GM12891 (cell line): ENCODE results near the gene ZFAND3.

Experiments used
- DNase-seq: peaks from one replicate; pipeline ENCODE4 v3.0.0; 2011; ENCODE audit warnings: low spot score; ENCODE audit not compliant: insufficient read length
- FAIRE-seq: peaks from 2 replicates; lab custom pipeline; 2011; peaks lifted over from hg19 to GRCh38; lab: Jason Lieb, UNC
- PAX5 ChIP-seq: IDR thresholded peaks from 2 replicates; pipeline ENCODE4 v1.6.1; 2011; ENCODE audit warnings: low read length, moderate library complexity, mild to moderate bottlenecking; ENCODE audit not compliant: insufficient read depth, severe bottlenecking
- POLR2A ChIP-seq: IDR thresholded peaks from 2 replicates; pipeline ENCODE4 v1.6.1; 2011; ENCODE audit warnings: low read depth, low read length, control low read depth
- POLR2AphosphoS5 ChIP-seq: IDR thresholded peaks from 2 replicates; pipeline ENCODE4 v1.6.1; 2011; ENCODE audit warnings: low read depth, low read length, control low read depth
- POU2F2 ChIP-seq: IDR thresholded peaks from 2 replicates; pipeline ENCODE4 v1.6.1; 2011; ENCODE audit warnings: low read depth, mild to moderate bottlenecking, control low read depth, low read length, moderate library complexity
- SPI1 ChIP-seq: IDR thresholded peaks from 2 replicates; pipeline ENCODE4 v1.6.1; 2011; ENCODE audit warnings: low read depth, low read length, control low read depth
- TAF1 ChIP-seq: IDR thresholded peaks from 2 replicates; pipeline ENCODE4 v1.6.1; 2011; ENCODE audit warnings: low read depth, low read length, control low read depth

The ZFAND3 gene

DNA sequence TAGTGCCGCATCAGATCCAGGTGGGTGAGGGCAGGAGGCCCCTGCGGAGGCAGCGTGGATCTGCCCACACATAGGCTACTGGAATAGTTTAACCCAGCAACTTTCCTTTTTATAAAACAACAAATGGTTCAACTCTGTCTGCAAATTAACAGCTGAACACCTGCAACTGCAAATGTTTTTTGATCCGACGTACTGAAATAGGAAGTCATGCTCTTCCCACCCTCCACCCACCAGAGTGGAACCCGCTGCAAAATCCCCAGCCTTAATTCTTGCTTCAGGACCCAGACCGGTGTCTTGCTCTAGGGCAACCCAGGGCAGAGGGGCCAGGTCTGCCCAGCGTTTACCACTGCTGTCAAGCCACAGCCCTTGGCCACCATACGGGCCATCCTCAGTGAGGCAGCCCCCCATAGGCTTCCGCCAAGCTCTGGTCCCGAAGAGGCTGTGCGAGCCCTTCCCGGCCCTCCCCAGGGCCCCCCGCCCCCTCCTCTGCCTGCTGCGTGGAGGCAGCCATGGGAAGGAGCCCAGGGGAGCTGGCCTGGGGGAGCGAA is 334.3 kb downstream of the ZFAND3 start:
- FAIRE-seq = no peak

DNA sequence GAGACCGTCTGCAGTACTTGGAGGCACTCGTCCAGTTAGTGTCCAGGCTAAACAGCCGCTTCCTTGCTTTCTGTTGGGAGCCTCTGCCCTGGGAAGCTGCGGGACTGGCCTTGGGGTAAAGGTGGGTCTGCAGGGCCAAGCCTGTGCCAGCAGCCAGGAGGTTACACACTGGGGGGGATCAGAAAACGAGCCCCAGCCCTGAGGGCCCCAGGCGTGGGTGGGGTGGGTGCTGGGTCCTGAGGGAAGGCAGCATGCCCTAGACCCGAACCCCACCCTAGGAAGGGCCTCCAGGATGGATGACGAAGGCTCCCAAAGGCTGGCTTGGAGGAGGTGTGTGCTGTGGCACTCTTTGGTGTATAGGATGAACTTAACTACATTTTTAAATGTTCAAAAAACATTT is 335.2 kb downstream of the ZFAND3 start:
- FAIRE-seq = no peak

More for the DNA sequence above, 334.3 kb downstream of the ZFAND3 start:
- no peak for TF ChIP-seq TAF1
- no peak for DNase-seq

DNA sequence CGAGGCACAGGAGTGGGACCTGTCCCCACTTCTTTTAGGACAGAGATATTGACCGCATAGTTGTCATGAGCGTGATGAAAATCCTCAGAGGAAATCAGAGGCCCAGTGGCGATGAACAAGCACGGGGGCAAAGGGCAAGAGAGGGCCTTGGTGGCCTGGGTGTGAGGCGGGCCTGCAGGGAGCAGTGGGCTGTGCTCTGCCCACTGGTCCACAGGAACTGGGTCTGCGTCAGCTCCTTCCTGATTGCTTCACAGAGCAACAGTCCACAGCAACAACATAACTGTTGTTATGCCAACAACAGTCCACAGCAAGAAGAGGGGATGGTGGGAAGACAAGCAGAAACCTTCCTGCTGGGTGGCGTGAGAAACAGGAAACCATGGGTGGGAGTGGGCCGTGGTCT is 335.6 kb downstream of the ZFAND3 start:
- TF ChIP-seq TAF1 (no peak), SPI1 (no peak), PAX5 (no peak), POLR2AphosphoS5 (no peak)
- DNase-seq (no peak), FAIRE-seq (no peak)

More for the DNA sequence above, 335.2 kb downstream of the ZFAND3 start:
- TF ChIP-seq SPI1 (no peak), POU2F2 (no peak), POLR2AphosphoS5 (no peak), POLR2A (no peak), TAF1 (no peak), PAX5 (no peak)
- DNase-seq = no peak

DNA sequence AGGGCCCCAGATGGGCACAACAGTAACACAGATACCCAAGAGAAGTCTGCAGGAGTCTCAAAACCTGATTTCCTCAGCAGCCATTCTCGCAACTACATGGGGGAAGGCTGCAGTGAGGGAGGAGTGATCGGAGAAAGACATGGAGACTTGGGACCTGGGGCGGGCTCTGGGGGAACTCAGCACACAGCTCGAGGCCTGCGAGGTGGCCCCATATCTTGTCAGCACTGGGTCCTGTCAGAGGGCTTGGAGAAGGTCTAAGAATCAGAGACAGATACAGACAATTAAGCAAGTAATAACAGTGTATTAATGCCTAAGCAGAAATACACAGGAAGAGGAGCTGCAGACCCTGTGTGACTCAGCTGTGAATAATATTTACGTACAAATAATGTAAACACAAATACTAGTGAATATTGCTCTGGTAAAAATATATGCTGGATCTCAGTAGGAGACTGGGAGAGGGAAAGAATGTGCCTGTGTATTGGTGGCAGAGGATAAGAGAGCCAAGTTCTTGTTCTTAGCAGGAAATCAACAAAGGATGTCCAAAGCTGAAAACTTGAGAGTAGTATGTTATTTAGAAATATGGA is 336.2 kb downstream of the ZFAND3 start:
- TF ChIP-seq POLR2A (no peak), POLR2AphosphoS5 (no peak), SPI1 (no peak), TAF1 (no peak), POU2F2 (no peak), PAX5 (no peak)
- DNase-seq (no peak), FAIRE-seq (no peak)

DNA sequence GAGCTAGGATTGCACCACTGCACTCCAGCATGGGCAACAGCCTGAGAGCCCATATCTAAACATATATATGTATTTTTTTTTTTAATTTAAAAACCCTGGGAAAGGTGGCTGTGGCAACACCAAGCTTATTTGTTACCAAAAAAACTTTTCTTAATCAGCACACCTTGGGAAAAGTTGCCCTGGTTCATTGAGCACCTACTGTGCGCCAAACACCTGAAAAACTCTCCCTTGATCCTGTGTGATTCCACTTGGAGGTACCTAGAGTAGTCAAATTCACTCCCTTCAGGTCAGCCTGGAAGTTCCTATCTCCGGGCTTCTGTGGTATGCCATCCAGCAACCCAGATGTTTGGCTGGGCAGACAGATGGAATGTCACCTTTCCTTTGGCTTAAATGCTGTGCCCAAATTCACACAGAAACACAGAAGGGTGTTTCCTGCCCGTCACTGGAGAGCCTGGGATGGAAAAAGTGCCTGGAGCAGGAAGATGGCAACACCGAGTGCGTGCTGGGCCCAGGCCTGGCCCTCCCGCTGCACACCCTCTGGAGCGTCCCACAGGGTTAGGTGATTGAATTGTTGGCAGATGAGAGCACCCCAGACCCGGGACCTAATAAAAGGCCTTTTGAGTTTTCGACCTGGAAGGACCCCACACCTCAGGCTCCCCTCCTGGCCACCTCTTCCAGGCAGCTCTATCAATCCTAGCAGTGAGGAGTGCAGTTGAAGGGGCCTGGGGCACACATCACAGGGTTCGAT is 337.5 kb downstream of the ZFAND3 start:
- no peak for FAIRE-seq
- no peak for DNase-seq
- TF ChIP-seq POLR2A (no peak), POU2F2 (no peak), POLR2AphosphoS5 (no peak), SPI1 (no peak), TAF1 (no peak), PAX5 (no peak)

DNA sequence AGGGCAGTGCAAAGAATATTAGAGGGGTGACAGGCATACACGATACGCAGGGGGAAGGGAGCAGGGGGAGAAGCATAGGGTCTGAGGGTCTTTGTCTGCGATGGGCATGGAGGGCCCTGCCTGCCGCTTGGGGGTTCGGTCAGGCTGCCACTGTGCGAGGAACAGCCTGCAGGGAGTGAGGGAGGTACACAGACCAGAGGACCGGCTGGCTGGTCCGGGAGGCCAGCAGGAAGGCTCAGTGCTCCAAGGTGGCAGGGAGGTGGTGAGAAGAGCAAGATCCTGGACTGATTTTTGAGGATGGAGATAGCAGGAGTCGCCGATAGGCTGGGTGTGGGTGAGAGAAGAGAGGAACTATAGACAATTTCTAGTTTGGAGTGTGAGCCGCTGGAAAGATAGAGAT is 338.4 kb downstream of the ZFAND3 start:
- TF ChIP-seq POLR2A = no peak
- TF ChIP-seq POLR2AphosphoS5 = no peak
- no peak for TF ChIP-seq PAX5
- no peak for TF ChIP-seq SPI1
- no peak for TF ChIP-seq POU2F2
- TF ChIP-seq TAF1 = no peak
- FAIRE-seq = no peak

DNA sequence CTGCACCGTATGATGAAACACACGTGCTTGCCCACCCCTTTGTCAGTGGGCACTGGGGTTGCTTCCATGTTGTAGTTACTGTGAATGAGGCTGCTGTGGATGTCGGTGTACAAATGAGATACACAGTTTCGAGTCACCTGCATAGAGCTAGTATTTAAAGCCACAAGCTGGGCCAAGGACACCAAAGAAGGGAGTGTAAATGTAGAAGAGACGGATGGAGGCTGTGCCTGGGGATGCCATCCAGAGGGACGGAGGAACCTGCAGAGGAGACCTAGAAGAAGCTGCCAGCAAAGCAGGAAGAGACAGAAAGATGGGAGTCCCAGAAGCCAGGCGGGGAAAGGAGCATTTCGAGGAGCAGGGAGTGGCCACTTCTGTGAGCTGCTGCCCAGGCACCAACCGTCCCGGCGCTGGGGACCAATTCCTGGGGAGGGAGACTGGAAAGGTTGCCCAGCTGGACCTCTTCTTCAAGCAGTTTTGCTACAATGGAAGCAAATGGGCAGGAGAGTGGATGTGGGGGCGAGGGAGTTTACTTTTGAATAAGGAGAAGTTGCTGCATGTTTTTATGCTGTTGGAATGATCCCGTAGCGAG is 339.3 kb downstream of the ZFAND3 start:
- TF ChIP-seq POU2F2 = no peak
- TF ChIP-seq POLR2A = no peak
- TF ChIP-seq SPI1 = no peak
- TF ChIP-seq PAX5 = no peak
- TF ChIP-seq TAF1 = no peak
- TF ChIP-seq POLR2AphosphoS5 = no peak
- no peak for DNase-seq
- FAIRE-seq = peak; percentile 16

More for the DNA sequence above, 338.4 kb downstream of the ZFAND3 start:
- DNase-seq = no peak

DNA sequence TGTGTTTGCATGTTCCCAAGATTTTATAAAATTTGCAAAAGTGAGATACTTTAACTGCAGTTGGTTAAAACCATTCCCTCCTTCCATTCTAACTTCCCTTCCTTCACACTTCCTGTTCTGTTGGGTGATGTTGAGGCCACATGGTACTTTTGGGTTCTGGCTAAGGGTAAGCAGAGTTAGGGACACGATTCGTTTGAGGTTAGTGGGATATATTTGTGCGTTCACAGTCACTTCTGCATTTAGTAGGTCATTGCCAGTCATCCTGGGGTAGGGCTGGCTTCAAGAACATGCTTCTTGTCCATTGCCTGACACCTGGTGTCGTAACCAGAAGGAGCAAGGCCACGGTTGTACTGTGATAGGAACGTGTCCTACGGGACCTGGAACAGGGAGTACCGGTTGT is 340.1 kb downstream of the ZFAND3 start:
- DNase-seq (no peak), FAIRE-seq (no peak)
- TF ChIP-seq PAX5 (no peak), SPI1 (0 out of 2 replicates have a peak, but pooled peaks have one; percentile 1), POU2F2 (no peak)

DNA sequence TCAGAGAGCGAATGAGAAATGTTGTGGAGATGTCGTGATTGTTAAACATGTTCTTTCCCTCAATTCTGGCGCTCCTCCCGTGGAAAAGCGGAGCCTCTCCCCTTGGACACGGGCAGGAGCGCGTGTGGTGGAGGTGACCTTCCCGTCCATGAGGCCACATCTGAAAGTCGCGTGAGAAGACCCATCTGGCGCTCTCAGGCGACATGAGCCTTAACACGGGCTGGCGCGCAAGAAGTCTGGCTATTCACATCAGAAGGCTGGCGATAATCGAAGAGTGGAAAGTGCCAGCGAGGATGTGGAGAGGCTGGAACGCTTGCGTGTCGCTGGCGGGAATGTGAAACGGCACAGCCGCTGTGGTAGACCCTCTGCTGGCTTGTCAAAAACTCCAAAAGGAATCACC is 341.3 kb downstream of the ZFAND3 start:
- DNase-seq (no peak), FAIRE-seq (no peak)
- TF ChIP-seq POLR2AphosphoS5 = no peak

DNA sequence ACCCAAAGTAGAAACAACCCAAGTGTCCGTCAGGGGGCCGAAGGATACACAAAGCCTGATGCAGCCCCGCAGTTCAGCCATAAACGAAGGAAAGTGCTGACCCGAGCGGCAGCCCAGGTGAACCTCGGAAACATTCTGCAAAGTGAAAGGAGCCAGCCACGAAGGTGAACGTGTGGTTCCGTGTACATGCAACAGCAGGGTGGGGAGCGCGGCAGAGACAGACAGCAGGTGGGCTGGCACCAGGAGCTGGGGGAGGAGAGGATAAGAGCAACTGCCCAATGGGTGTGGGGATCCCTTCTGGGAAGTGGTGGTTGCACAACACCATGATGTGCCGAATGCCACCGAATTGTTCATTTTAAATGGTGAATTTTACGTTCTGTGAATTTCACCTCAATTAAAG is 341.8 kb downstream of the ZFAND3 start:
- FAIRE-seq = no peak
- DNase-seq = no peak
- TF ChIP-seq PAX5 (no peak), POU2F2 (no peak), POLR2A (no peak), SPI1 (no peak), POLR2AphosphoS5 (no peak), TAF1 (no peak)
